ENCODE measurements around the gene SCLY.

SCLY gene

GRCh38 chr2:238140721-238141540 lies 80.1 kb downstream of the SCLY start:
- DNase-seq (ENCODE audit: low read depth): no peak

- DNase-seq (ENCODE audit: low read depth): no peak
These were observed 80.9 kb downstream of the SCLY start for GRCh38 chr2:238141541-238142318.

- no peak for DNase-seq (ENCODE audit: low read depth)
These were observed 81.8 kb downstream of the SCLY start for GRCh38 chr2:238142382-238143205.

- DNase-seq (ENCODE audit: low read depth): no peak
These were observed 82.6 kb downstream of the SCLY start for GRCh38 chr2:238143239-238143951.

GRCh38 chr2:238144262-238144661 lies 83.5 kb downstream of the SCLY start:
- DNase-seq (ENCODE audit: low read depth): no peak

GRCh38 chr2:238145046-238145445 lies 84.2 kb downstream of the SCLY start:
- no peak for DNase-seq (ENCODE audit: low read depth)

GRCh38 chr2:238145851-238146250 lies 85.0 kb downstream of the SCLY start:
- no peak for DNase-seq (ENCODE audit: low read depth)

GRCh38 chr2:238146884-238147544 lies 86.2 kb downstream of the SCLY start:
- DNase-seq (ENCODE audit: low read depth): no peak

- no peak for DNase-seq (ENCODE audit: low read depth)
These were observed 88.2 kb downstream of the SCLY start for GRCh38 chr2:238148981-238149380.
